Astrocyte (in vitro differentiated cells and primary cell): Measurements from ENCODE around the gene OSGEP.

Source experiments
- CTCF ChIP-seq: IDR thresholded peaks from 2 replicates; pipeline ENCODE4 v1.5.1; 2011; ENCODE audit warnings: low read depth, mild to moderate bottlenecking, inconsistent platforms, low read length, moderate library complexity; ENCODE audit not compliant: insufficient read depth
- EZH2 ChIP-seq: IDR thresholded peaks from 2 replicates; pipeline ENCODE4 v1.6.1; 2012; ENCODE audit warnings: mild to moderate bottlenecking, low read length, inconsistent platforms; ENCODE audit not compliant: insufficient read depth

GRCh38 chr14:20440465-20440864, 14.1 kb downstream of the OSGEP start:
- TF ChIP-seq CTCF (no peak), EZH2 (no peak)
